ENCODE measurements around the gene CKAP2. TPM values are rescaled to one million over a fixed set of nuclear protein-coding genes. Genes with fewer than 3 reads are reported as not detected.
A peak's percentile ranks its signal among the peaks of the same experiment; 100 is the strongest.
"Not testable (repeated sequence)": the region's sequence is repeated elsewhere in the genome, so short reads cannot be mapped to it uniquely, and the experiment has no call there.

Gene CKAP2
- total RNA-seq, 1 donor = 39.3 TPM

- not testable (repeated sequence) for H3K4me3 ChIP-seq (ENCODE audit: low read depth, low read length); DNase-seq (ENCODE audit: low read depth)
Observed at GRCh38 chr13:52497979-52498378, 42.7 kb downstream of the CKAP2 start.

GRCh38 chr13:52502277-52502676 is 47.0 kb downstream of the CKAP2 start:
- not testable (repeated sequence) for DNase-seq (ENCODE audit: low read depth)

GRCh38 chr13:52505843-52506242 is 50.6 kb downstream of the CKAP2 start:
- DNase-seq (ENCODE audit: low read depth); H3K4me3 ChIP-seq (ENCODE audit: low read depth, low read length): not testable (repeated sequence)

More at GRCh38 chr13:52502277-52502676, 47.0 kb downstream of the CKAP2 start:
- not testable (repeated sequence) for H3K4me3 ChIP-seq (ENCODE audit: low read depth, low read length)

- not testable (repeated sequence) for H3K4me3 ChIP-seq (ENCODE audit: low read depth, low read length); DNase-seq (ENCODE audit: low read depth)
Observed at GRCh38 chr13:52509532-52509931, 54.3 kb downstream of the CKAP2 start.

- not testable (repeated sequence) for H3K4me3 ChIP-seq (ENCODE audit: low read depth, low read length); DNase-seq (ENCODE audit: low read depth)
Observed at GRCh38 chr13:52510221-52510797, 55.0 kb downstream of the CKAP2 start.

- not testable (repeated sequence) for DNase-seq (ENCODE audit: low read depth); H3K4me3 ChIP-seq (ENCODE audit: low read depth, low read length)
Observed at GRCh38 chr13:52511598-52511997, 56.3 kb downstream of the CKAP2 start.

- peak; percentile 0 for DNase-seq (ENCODE audit: low read depth)
- not testable (repeated sequence) for H3K4me3 ChIP-seq (ENCODE audit: low read depth, low read length)
Observed at GRCh38 chr13:52513957-52514596, 58.8 kb downstream of the CKAP2 start.

GRCh38 chr13:52523323-52523722 is 68.0 kb downstream of the CKAP2 start:
- not testable (repeated sequence) for DNase-seq (ENCODE audit: low read depth); H3K4me3 ChIP-seq (ENCODE audit: low read depth, low read length)

Other genes starting within 250 kb of the CKAP2 start
- 1.9 and 9.9 TPM in 2 replicates for gene THSD1, start 49.3 kb upstream of the CKAP2 start, total RNA-seq
- 33.8 and 39.3 TPM in 2 replicates for gene VPS36, start 4.8 kb upstream of the CKAP2 start, total RNA-seq
- 3.0 and 3.9 TPM in 2 replicates for gene HNRNPA1L2, start 187.0 kb downstream of the CKAP2 start, total RNA-seq
- gene SUGT1, start 197.4 kb downstream of the CKAP2 start, total RNA-seq = 36.4 and 47.1 TPM in 2 replicates

Measured in fibroblast of villous mesenchyme (primary cell).